CD4-positive, alpha-beta T cell treated with Interleukin-17A for 1 hour (primary cell): ENCODE data around the gene UGT2B11.
"Not testable (repeated sequence)": the region's sequence is repeated elsewhere in the genome, so short reads cannot be mapped to it uniquely, and the experiment has no call there.

ENCODE experiments used
- DNase-seq: peaks from one replicate; pipeline ENCODE4 v3.0.0-alpha.2; 2020

UGT2B11 gene

DNA sequence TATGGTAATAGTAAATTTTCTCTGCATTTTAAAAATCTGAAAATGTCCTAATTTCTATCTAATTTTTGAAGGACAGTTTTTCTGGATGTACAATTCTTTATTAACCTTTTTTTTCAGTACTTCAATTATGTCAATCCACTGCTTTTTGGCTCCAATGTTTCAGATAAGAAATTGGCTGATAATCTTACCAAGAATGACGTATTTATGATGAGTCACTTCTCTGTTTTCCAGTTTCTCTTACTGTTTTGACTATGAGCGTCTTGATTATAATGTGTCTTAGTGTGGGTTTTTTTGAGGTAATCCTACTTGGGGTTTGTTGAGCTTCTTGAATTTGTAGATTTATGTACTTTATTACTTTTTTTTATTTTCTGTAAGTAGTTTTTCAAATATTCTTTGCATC lies 47.2 kb downstream of the UGT2B11 start:
- DNase-seq: no peak

DNA sequence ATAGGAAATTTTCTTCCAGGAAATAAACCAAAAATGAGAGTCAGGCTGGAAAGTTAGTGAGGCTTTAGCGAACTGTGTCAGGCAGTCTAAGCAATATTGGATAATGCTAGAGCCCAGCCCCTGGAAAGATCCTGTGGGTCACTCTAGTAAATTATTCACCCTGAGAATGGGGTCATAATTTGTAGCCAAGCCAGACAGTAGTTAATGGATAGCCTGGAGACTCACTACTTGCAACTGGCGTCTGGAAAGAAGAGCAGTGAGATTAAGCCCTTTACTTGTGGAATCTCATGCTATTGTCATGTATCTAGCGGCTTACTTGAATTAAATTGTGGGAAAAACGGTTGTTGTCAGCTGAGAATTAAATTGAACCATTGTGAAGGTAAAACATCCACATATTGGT lies 48.2 kb downstream of the UGT2B11 start:
- not testable (repeated sequence) for DNase-seq

DNA sequence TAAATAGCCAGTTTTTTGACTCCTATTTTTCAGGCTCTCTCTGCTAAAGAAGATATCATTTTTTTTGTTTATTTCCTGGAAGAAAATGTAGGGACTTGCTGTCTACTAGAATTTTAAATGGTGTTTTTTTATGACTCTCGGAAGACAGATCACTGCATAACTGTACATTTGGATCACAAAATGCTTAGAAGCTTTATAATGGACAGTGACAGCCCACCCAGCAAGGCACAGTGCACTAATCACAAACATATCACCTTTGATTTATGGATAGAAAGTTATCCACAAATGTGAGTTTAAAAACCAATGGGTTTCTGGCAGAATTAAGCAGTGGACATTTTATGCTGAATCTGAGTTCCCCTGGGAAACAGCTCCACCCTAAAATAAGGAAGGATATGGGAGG lies 48.8 kb downstream of the UGT2B11 start:
- DNase-seq: not testable (repeated sequence)

DNA sequence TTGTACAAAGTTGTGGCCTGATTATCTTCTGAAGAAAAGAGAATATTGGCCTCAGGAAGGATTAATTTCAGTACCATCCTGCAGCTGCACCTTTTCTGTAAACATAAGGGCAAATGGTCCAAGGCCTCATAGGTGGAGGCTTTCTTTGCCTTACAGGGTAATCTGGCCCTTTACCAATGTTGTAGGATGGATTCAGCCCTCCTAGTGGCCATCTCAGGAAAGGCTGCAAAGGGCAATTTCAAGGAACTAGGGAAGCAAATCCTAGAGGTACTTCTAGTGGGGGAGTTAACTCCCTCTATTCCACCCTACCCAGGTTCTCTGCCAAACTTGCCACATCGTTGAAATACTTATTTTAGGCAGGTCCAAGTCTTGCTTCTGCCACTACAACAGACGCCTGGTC lies 57.6 kb downstream of the UGT2B11 start:
- no peak for DNase-seq

DNA sequence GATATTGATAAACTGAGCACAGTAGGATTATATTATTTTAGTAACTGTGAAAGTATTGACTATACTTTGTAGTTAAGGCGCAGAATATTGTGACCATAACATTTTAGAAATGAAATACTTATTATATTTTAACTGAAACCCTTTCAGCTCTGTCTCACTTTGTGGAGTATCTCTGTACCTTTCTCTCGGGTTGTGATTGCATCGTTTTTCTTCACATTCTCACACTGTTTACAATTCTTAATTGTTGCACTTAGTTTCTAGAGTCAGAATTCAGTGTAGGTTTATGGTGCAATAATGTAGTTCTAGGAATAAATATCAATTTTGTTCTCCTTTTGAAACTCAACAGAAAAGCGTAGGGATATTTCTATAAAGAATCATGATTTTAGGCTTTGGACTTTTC lies 60.5 kb downstream of the UGT2B11 start:
- no peak for DNase-seq
